ENCODE data around the gene TSPAN18.

TSPAN18 gene

GRCh38 chr11:44926036-44926435, 199.3 kb downstream of the TSPAN18 start:
- TF ChIP-seq CTCF (conservative IDR thresholded peaks at IDR 0.05; ENCODE audit: control insufficient read depth, insufficient read depth, low read depth, low read length), result no peak
- no peak for DNase-seq (ENCODE audit: low read depth)
- no peak overlapping the region for H3K4me3 ChIP-seq (ENCODE audit: control insufficient read depth, low read depth, low read length)

GRCh38 chr11:44927174-44927661, 200.5 kb downstream of the TSPAN18 start:
- H3K4me3 ChIP-seq (ENCODE audit: control insufficient read depth, low read depth, low read length), result no peak overlapping the region
- TF ChIP-seq CTCF (conservative IDR thresholded peaks at IDR 0.05; ENCODE audit: control insufficient read depth, insufficient read depth, low read depth, low read length), result peak; percentile 89
- peak; percentile 67 for DNase-seq (ENCODE audit: low read depth)

GRCh38 chr11:44928144-44928543, 201.4 kb downstream of the TSPAN18 start:
- no peak for DNase-seq (ENCODE audit: low read depth)
- TF ChIP-seq CTCF (conservative IDR thresholded peaks at IDR 0.05; ENCODE audit: control insufficient read depth, insufficient read depth, low read depth, low read length), result no peak
- H3K4me3 ChIP-seq (ENCODE audit: control insufficient read depth, low read depth, low read length), result no peak overlapping the region

- DNase-seq (ENCODE audit: low read depth), result no peak
- no peak for TF ChIP-seq CTCF (conservative IDR thresholded peaks at IDR 0.05; ENCODE audit: control insufficient read depth, insufficient read depth, low read depth, low read length)
- no peak overlapping the region for H3K4me3 ChIP-seq (ENCODE audit: control insufficient read depth, low read depth, low read length)
Measured at GRCh38 chr11:44928816-44929215, 202.1 kb downstream of the TSPAN18 start.

GRCh38 chr11:44930588-44931302, 204.0 kb downstream of the TSPAN18 start:
- no peak overlapping the region for H3K4me3 ChIP-seq (ENCODE audit: control insufficient read depth, low read depth, low read length)
- no peak for DNase-seq (ENCODE audit: low read depth)
- no peak for TF ChIP-seq CTCF (conservative IDR thresholded peaks at IDR 0.05; ENCODE audit: control insufficient read depth, insufficient read depth, low read depth, low read length)

- no peak overlapping the region for H3K4me3 ChIP-seq (ENCODE audit: control insufficient read depth, low read depth, low read length)
- TF ChIP-seq CTCF (conservative IDR thresholded peaks at IDR 0.05; ENCODE audit: control insufficient read depth, insufficient read depth, low read depth, low read length), result no peak
- DNase-seq (ENCODE audit: low read depth), result no peak
Measured at GRCh38 chr11:44931466-44931865, 204.7 kb downstream of the TSPAN18 start.

Data from fibroblast of mammary gland (primary cell).